HUES48 (cell line): ENCODE data around the gene ZFP36L2.

Source experiments
- H3K27ac ChIP-seq: one replicate; pipeline ENCODE4 v1.7.0; 2013; ENCODE audit warnings: low read depth, low read length, inconsistent platforms
- H3K27me3 ChIP-seq: 2 replicates; pipeline ENCODE4 v1.6.1; 2013; ENCODE audit warnings: mild to moderate bottlenecking, low read length; ENCODE audit not compliant: control insufficient read depth, insufficient read depth
- H3K36me3 ChIP-seq: 2 replicates; pipeline ENCODE4 v1.6.1; 2013; ENCODE audit warnings: low read length; ENCODE audit not compliant: control insufficient read depth, insufficient read depth
- H3K4me1 ChIP-seq: 2 replicates; pipeline ENCODE4 v1.6.1; 2013; ENCODE audit warnings: mild to moderate bottlenecking, low read length; ENCODE audit not compliant: control insufficient read depth, insufficient read depth
- H3K4me3 ChIP-seq: 2 replicates; pipeline ENCODE4 v1.5.1; 2013; ENCODE audit warnings: mild to moderate bottlenecking, low read depth, low read length
- H3K9ac ChIP-seq: 2 replicates; pipeline ENCODE4 v1.6.1; 2013; ENCODE audit warnings: mild to moderate bottlenecking, low read depth, low read length, moderate library complexity
- H3K9me3 ChIP-seq: 2 replicates; pipeline ENCODE4 v1.6.1; 2013; ENCODE audit warnings: low read length; ENCODE audit not compliant: control insufficient read depth, insufficient read depth

Gene ZFP36L2

GRCh38 chr2:43180897-43181296, 45.5 kb downstream of the ZFP36L2 start:
- Histone ChIP-seq H3K9me3 (peaks cover 9% of the 10 kb centered on the region), H3K4me3 (no peak overlapping the region), H3K4me1 (peaks cover 33% of the 10 kb centered on the region), H3K36me3 (no peaks in the 10 kb centered on the region), H3K27me3 (no peaks in the 10 kb centered on the region), H3K27ac (peak overlapping the region; percentile 99), H3K9ac (no peak overlapping the region)

- Histone ChIP-seq H3K27ac (peak overlapping the region; percentile 99), H3K27me3 (no peaks in the 10 kb centered on the region), H3K36me3 (no peaks in the 10 kb centered on the region), H3K9ac (peak overlapping the region; percentile 52; the same call in 1 of the 2 replicates), H3K4me1 (peaks cover 33% of the 10 kb centered on the region), H3K4me3 (peak overlapping the region; percentile 37), H3K9me3 (peaks cover 19% of the 10 kb centered on the region)
These were observed 46.5 kb downstream of the ZFP36L2 start for GRCh38 chr2:43179942-43180341.

DNA sequence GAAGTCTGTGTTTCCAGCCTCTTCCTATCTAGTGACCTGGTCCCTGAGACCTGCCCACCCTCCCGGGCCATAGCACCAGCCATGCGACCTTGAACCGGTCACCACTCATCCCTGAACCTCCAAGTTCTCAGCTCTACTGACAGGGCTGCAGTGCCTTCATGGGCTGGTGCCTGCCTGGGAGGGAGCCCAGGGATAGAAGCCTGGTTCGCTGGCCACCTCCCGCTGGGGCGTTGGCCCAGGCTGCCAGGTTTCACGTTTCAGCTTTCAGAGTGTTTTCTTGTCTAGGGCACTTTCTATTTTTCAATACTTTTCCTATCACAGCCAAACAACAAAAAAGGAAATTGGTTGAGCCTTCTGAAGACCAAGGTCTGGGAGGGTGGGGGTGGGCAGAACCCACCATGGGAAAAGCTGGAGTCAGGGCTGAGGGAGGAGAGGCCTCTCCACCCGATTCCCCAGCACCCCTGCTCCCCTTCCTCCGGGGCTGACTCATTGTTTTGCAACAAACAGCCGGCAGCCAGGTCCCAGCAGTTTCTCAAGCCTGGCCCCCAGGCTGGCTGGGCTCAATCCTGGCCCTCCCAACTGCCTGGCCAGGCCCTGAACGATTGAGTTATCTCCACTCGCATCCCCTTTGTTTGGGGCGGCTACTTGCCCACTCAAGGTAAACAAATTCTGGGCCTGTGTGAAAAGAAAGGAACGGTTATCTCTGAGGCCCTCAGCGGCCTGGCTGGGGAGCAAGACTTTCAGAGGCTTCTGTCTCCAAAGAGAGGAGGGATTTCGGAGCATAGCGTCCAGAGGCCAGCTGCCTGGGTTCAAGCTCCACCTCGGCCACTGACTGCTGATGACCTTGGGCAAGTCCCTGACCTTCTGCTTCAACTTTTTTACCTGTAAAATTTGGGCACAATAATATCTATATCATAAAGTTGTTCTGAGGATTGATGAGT, 47.5 kb downstream of the ZFP36L2 start:
- peak overlapping the region; percentile 99 for H3K27ac ChIP-seq
- H3K9ac ChIP-seq = peak overlapping the region; percentile 38
- H3K4me3 ChIP-seq = peak overlapping the region; percentile 24; the same call in 1 of the 2 replicates
- no peaks in the 10 kb centered on the region for H3K27me3 ChIP-seq
- H3K9me3 ChIP-seq = peaks cover 29% of the 10 kb centered on the region
- H3K4me1 ChIP-seq = peaks cover 33% of the 10 kb centered on the region
- H3K36me3 ChIP-seq = no peaks in the 10 kb centered on the region

- H3K36me3 ChIP-seq = no peaks in the 10 kb centered on the region
- H3K9me3 ChIP-seq = peaks cover 30% of the 10 kb centered on the region
- H3K4me1 ChIP-seq = peaks cover 33% of the 10 kb centered on the region
- no peak overlapping the region for H3K4me3 ChIP-seq
- peak overlapping the region; percentile 99 for H3K27ac ChIP-seq
- no peaks in the 10 kb centered on the region for H3K27me3 ChIP-seq
- H3K9ac ChIP-seq = no peak overlapping the region
These were observed 48.3 kb downstream of the ZFP36L2 start for GRCh38 chr2:43178055-43178598.

GRCh38 chr2:43176449-43176848, 50.0 kb downstream of the ZFP36L2 start:
- Histone ChIP-seq H3K36me3 (no peaks in the 10 kb centered on the region), H3K27ac (no peak overlapping the region), H3K4me3 (no peak overlapping the region), H3K4me1 (peaks cover 32% of the 10 kb centered on the region), H3K27me3 (no peaks in the 10 kb centered on the region), H3K9me3 (peaks cover 30% of the 10 kb centered on the region), H3K9ac (no peak overlapping the region)

- Histone ChIP-seq H3K4me1 (peaks cover 27% of the 10 kb centered on the region), H3K9ac (no peak overlapping the region), H3K9me3 (peaks cover 30% of the 10 kb centered on the region), H3K4me3 (no peak overlapping the region), H3K36me3 (no peaks in the 10 kb centered on the region), H3K27ac (no peak overlapping the region), H3K27me3 (no peaks in the 10 kb centered on the region)
These were observed 50.5 kb downstream of the ZFP36L2 start for GRCh38 chr2:43175876-43176275.

DNA sequence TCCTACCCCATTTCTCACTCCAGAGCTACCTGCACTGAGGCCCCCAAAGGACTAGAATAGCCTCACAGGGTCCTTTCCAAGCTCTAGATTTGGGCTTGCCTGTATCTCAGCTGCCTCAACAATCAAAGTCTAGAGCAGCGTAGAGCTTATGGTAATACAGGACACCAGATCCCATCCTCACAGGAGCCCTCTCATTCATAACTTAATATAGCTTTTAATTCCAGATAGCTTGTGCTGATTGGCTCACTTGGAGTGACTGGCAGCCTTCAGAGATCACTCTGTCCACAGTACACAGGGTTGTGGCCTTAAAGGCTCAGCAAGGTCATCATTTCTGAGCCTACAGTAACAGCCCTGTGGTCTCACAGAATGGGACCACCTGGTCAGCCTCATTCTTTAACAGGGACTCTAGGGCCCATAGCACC, 51.4 kb downstream of the ZFP36L2 start:
- Histone ChIP-seq H3K4me3 (no peak overlapping the region), H3K9me3 (peaks cover 30% of the 10 kb centered on the region), H3K36me3 (no peaks in the 10 kb centered on the region), H3K27me3 (no peaks in the 10 kb centered on the region), H3K4me1 (peaks cover 18% of the 10 kb centered on the region), H3K9ac (no peak overlapping the region), H3K27ac (no peak overlapping the region)

DNA sequence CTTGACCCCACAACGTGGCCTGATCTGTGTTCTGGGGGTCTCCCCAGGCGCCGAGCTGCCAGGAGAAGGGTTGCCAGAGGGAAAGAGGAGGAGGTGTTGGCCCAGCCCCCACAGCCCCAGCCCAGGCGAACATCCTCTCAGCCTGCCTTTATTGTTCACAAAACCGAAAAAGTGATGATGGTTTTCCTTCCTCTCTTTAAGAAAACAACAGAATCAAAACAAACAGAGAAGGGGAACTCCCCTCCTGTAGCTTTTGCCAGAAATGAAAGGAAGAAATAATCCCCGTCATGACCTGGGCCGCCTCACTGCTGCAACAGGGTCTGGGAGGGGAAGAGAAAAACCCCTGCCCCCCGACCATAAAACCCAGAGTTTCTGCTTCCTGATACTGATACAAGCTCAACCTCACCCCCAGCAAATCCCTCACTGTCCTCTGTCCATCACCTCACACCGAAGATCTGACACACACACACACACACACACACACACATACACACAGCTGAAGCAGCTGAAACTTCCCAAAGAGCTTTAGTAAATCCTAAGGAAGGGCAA, 52.0 kb downstream of the ZFP36L2 start:
- H3K36me3 ChIP-seq = no peaks in the 10 kb centered on the region
- H3K27ac ChIP-seq = peak overlapping the region; percentile 53
- H3K4me1 ChIP-seq = peaks cover 15% of the 10 kb centered on the region
- no peak overlapping the region for H3K9ac ChIP-seq
- peaks cover 30% of the 10 kb centered on the region for H3K9me3 ChIP-seq
- no peaks in the 10 kb centered on the region for H3K27me3 ChIP-seq
- no peak overlapping the region for H3K4me3 ChIP-seq
